WTC11 (cell line): Measurements from ENCODE around the gene WSB1. TPM values are rescaled to one million over a fixed set of nuclear protein-coding genes. Genes with fewer than 3 reads are reported as not detected.

Experiments used
- ATAC-seq: fragments of 200-7000 bp; cut with Tn5 transposase; 2 replicates; pipeline ENCODE4 v1.10.0; 2021; ENCODE audit warnings: mild to moderate bottlenecking, moderate library complexity
- CTCF ChIA-PET: fragments of 300-600 bp; sonication (Branson Sonifier 250); formaldehyde crosslinking; loops from one replicate; lab custom pipeline; 2021; ENCODE audit warnings: antibody characterized with exemption; lab: Charles Lee
- POLR2A ChIA-PET: fragments of 350-600 bp; sonication (Branson Sonifier 250); formaldehyde crosslinking; loops from one replicate; lab custom pipeline; 2021; ENCODE audit warnings: antibody characterized with exemption; lab: Charles Lee
- DNase-seq: peaks from one replicate; pipeline ENCODE4 v3.0.0; 2021; ENCODE audit warnings: low spot score
- H3K27ac Mint-ChIP-seq: 2 replicates; pipeline ENCODE4 v1.8.0; 2021; ENCODE audit warnings: mixed read lengths
- H3K27me3 Mint-ChIP-seq: 2 replicates; pipeline ENCODE4 v1.8.0; 2021; ENCODE audit warnings: low read depth, mild to moderate bottlenecking, moderate library complexity, mixed read lengths
- H3K36me3 Mint-ChIP-seq: 2 replicates; pipeline ENCODE4 v1.8.0; 2021; ENCODE audit warnings: mixed read lengths
- H3K4me1 Mint-ChIP-seq: 2 replicates; pipeline ENCODE4 v1.8.0; 2022; ENCODE audit warnings: mixed read lengths
- H3K4me3 Mint-ChIP-seq: 2 replicates; pipeline ENCODE4 v1.8.0; 2021; ENCODE audit warnings: mild to moderate bottlenecking, moderate library complexity, mixed read lengths
- H3K9me3 Mint-ChIP-seq: 2 replicates; pipeline ENCODE4 v1.8.0; 2021; ENCODE audit warnings: mixed read lengths
- MLX ChIP-seq: sonication (generic); formaldehyde crosslinking; IDR thresholded peaks from 2 replicates; pipeline ENCODE4 v1.8.1; 2023; ENCODE audit warnings: mild to moderate bottlenecking, missing genetic modification reagents, moderate library complexity
- NFYB ChIP-seq: sonication (generic); formaldehyde crosslinking; conservative IDR thresholded peaks from 2 replicates; pipeline ENCODE4 v1.8.0; 2022; ENCODE audit warnings: low read depth, missing genetic modification reagents
- SP1 ChIP-seq: sonication (generic); formaldehyde crosslinking; conservative IDR thresholded peaks from 2 replicates; pipeline ENCODE4 v1.8.1; 2022; ENCODE audit warnings: missing genetic modification reagents
- USF2 ChIP-seq: sonication (generic); formaldehyde crosslinking; IDR thresholded peaks from 2 replicates; pipeline ENCODE4 v1.8.1; 2023; ENCODE audit warnings: mild to moderate bottlenecking, missing genetic modification reagents, moderate library complexity
- ZNF425 ChIP-seq: fragments of 250-450 bp; sonication (Bioruptor Pico); conservative IDR thresholded peaks from 2 replicates; pipeline ENCODE4 v1.9.0; 2021; ENCODE audit warnings: mild to moderate bottlenecking
- ZNF512 ChIP-seq: sonication (generic); formaldehyde crosslinking; IDR thresholded peaks from 2 replicates; pipeline ENCODE4 v1.8.1; 2022; ENCODE audit warnings: missing genetic modification reagents, borderline replicate concordance
- total RNA-seq: library from RNA; stranded (reverse); gene quantifications from 3 replicates; pipeline ENCODE4 v1.2.3, GENCODE V29; 2021
- TF ChIP-seq, protein P1 (sequence below): fragments of 250-450 bp; sonication (Bioruptor Pico); IDR thresholded peaks from 2 replicates; pipeline ENCODE4 v1.8.0; 2021; ENCODE audit warnings: mild to moderate bottlenecking
- TF ChIP-seq, protein P2 (sequence below): sonication (generic); formaldehyde crosslinking; IDR thresholded peaks from 2 replicates; pipeline ENCODE4 v1.8.0; 2023; ENCODE audit warnings: mild to moderate bottlenecking, missing genetic modification reagents
- TF ChIP-seq, protein P3 (sequence below): fragments of 250-450 bp; sonication (Bioruptor Pico); IDR thresholded peaks from 2 replicates; pipeline ENCODE4 v2.1.2; 2022; ENCODE audit warnings: mild to moderate bottlenecking, moderate library complexity
- TF ChIP-seq, protein P4 (sequence below): fragments of 250-450 bp; sonication (Bioruptor Pico); IDR thresholded peaks from 2 replicates; pipeline ENCODE4 v1.9.0; 2021; ENCODE audit warnings: mild to moderate bottlenecking
- TF ChIP-seq, protein P5 (sequence below): sonication (generic); formaldehyde crosslinking; IDR thresholded peaks from 2 replicates; pipeline ENCODE4 v1.8.1; 2023; ENCODE audit warnings: mild to moderate bottlenecking, missing genetic modification reagents

WSB1 gene
- total RNA-seq, 1 experiment from 2014 or later = 167 TPM

- DNase-seq (peak; percentile 55), ATAC-seq (peak; percentile 24)
- Mint-ChIP-seq H3K4me3 (peak overlapping the region; percentile 2; the same call in 1 of the 2 replicates), H3K9me3 (no peaks in the 10 kb centered on the region), H3K36me3 (no peaks in the 10 kb centered on the region), H3K27me3 (no peaks in the 10 kb centered on the region), H3K27ac (no peak overlapping the region), H3K4me1 (peaks cover 25% of the 10 kb centered on the region)
- ChIA-PET CTCF (interaction anchor here (0.8 to 3.6 kb wide), 19 partner anchors 9 to 406 kb away, joined by 3 to 34 read pairs (median 5); partner anchors contain the start of genes KSR1 and WSB1), POLR2A (interaction anchor here (1.5 kb wide), 1 partner anchor 50 kb away, joined by 5 read pairs; no protein-coding TSS in a partner anchor)
- TF ChIP-seq, protein P1, sequence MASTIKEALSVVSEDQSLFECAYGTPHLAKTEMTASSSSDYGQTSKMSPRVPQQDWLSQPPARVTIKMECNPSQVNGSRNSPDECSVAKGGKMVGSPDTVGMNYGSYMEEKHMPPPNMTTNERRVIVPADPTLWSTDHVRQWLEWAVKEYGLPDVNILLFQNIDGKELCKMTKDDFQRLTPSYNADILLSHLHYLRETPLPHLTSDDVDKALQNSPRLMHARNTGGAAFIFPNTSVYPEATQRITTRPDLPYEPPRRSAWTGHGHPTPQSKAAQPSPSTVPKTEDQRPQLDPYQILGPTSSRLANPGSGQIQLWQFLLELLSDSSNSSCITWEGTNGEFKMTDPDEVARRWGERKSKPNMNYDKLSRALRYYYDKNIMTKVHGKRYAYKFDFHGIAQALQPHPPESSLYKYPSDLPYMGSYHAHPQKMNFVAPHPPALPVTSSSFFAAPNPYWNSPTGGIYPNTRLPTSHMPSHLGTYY = no peak
- no peak for TF ChIP-seq ZNF425
- 0 out of 2 replicates have a peak, but pooled peaks have one; percentile 26 for TF ChIP-seq USF2 (CRISPR knock-in tag)
- TF ChIP-seq, protein P2, sequence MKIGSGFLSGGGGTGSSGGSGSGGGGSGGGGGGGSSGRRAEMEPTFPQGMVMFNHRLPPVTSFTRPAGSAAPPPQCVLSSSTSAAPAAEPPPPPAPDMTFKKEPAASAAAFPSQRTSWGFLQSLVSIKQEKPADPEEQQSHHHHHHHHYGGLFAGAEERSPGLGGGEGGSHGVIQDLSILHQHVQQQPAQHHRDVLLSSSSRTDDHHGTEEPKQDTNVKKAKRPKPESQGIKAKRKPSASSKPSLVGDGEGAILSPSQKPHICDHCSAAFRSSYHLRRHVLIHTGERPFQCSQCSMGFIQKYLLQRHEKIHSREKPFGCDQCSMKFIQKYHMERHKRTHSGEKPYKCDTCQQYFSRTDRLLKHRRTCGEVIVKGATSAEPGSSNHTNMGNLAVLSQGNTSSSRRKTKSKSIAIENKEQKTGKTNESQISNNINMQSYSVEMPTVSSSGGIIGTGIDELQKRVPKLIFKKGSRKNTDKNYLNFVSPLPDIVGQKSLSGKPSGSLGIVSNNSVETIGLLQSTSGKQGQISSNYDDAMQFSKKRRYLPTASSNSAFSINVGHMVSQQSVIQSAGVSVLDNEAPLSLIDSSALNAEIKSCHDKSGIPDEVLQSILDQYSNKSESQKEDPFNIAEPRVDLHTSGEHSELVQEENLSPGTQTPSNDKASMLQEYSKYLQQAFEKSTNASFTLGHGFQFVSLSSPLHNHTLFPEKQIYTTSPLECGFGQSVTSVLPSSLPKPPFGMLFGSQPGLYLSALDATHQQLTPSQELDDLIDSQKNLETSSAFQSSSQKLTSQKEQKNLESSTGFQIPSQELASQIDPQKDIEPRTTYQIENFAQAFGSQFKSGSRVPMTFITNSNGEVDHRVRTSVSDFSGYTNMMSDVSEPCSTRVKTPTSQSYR (CRISPR knock-in tag) = no peak
- TF ChIP-seq, protein P3, sequence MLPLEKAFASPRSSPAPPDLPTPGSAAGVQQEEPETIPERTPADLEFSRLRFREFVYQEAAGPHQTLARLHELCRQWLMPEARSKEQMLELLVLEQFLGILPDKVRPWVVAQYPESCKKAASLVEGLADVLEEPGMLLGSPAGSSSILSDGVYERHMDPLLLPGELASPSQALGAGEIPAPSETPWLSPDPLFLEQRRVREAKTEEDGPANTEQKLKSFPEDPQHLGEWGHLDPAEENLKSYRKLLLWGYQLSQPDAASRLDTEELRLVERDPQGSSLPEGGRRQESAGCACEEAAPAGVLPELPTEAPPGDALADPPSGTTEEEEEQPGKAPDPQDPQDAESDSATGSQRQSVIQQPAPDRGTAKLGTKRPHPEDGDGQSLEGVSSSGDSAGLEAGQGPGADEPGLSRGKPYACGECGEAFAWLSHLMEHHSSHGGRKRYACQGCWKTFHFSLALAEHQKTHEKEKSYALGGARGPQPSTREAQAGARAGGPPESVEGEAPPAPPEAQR (CRISPR knock-in tag) = no peak
- TF ChIP-seq, protein P4, sequence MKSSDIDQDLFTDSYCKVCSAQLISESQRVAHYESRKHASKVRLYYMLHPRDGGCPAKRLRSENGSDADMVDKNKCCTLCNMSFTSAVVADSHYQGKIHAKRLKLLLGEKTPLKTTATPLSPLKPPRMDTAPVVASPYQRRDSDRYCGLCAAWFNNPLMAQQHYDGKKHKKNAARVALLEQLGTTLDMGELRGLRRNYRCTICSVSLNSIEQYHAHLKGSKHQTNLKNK (CRISPR knock-in tag) = no peak
- TF ChIP-seq MLX = no peak
- 0 out of 2 replicates have a peak, but pooled peaks have one; percentile 13 for TF ChIP-seq NFYB
- TF ChIP-seq, protein P5, sequence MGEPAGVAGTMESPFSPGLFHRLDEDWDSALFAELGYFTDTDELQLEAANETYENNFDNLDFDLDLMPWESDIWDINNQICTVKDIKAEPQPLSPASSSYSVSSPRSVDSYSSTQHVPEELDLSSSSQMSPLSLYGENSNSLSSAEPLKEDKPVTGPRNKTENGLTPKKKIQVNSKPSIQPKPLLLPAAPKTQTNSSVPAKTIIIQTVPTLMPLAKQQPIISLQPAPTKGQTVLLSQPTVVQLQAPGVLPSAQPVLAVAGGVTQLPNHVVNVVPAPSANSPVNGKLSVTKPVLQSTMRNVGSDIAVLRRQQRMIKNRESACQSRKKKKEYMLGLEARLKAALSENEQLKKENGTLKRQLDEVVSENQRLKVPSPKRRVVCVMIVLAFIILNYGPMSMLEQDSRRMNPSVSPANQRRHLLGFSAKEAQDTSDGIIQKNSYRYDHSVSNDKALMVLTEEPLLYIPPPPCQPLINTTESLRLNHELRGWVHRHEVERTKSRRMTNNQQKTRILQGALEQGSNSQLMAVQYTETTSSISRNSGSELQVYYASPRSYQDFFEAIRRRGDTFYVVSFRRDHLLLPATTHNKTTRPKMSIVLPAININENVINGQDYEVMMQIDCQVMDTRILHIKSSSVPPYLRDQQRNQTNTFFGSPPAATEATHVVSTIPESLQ (CRISPR knock-in tag) = no peak
Measured at GRCh38 chr17:27244491-27245223, 49.3 kb upstream of the WSB1 start.

- H3K4me1 Mint-ChIP-seq = peaks cover 25% of the 10 kb centered on the region
- ATAC-seq (peak; percentile 97), DNase-seq (peak; percentile 81)
- H3K9me3 Mint-ChIP-seq = no peaks in the 10 kb centered on the region
- no peak overlapping the region for H3K27ac Mint-ChIP-seq
- peak overlapping the region; percentile 2; the same call in 1 of the 2 replicates for H3K4me3 Mint-ChIP-seq
- H3K27me3 Mint-ChIP-seq = peaks cover under 1% of the 10 kb centered on the region; the same call in 1 of the 2 replicates
- CTCF ChIA-PET = interaction anchor here (0.6 to 3.6 kb wide), 31 partner anchors 10 to 409 kb away, joined by 3 to 34 read pairs (median 5); partner anchors contain the start of genes KSR1 and WSB1
- no peaks in the 10 kb centered on the region for H3K36me3 Mint-ChIP-seq
- TF ChIP-seq SP1 (CRISPR knock-in tag) (0 out of 2 replicates have a peak, but pooled peaks have one; percentile 16), ZNF512 (CRISPR knock-in tag) (no peak)
- POLR2A ChIA-PET = interaction anchor here (0.6 to 1.5 kb wide), 2 partner anchors 49 to 88 kb away, joined by 3 to 5 read pairs; no protein-coding TSS in a partner anchor
Measured at GRCh38 chr17:27245230-27245696, 48.7 kb upstream of the WSB1 start.
